Pancreas (tissue), 10 donors: ENCODE data around the gene TREM2. TPM values are rescaled to one million over a fixed set of nuclear protein-coding genes. Genes with fewer than 3 reads are reported as not detected.
A peak's percentile ranks its signal among the peaks of the same experiment; 100 is the strongest.

ENCODE experiments used
- ATAC-seq, 4 donors: fragments of 200-7000 bp; cut with Tn5 transposase; one replicate each; pipeline versions ENCODE4 v1.8.0 to v1.9.1; 2020; ENCODE audit warnings: mild to moderate bottlenecking in 4 of 4, moderate library complexity in 4 of 4
- DNase-seq, 6 donors: peaks; one replicate each; pipeline ENCODE4 v3.0.0-alpha.2; 2020
- FAIRE-seq: peaks from 2 replicates; lab custom pipeline; 2012; peaks lifted over from hg19 to GRCh38; lab: Jason Lieb, UNC
- H3K27ac ChIP-seq, 4 donors: fragments of 200-600 bp; sonication (generic); 1 replicate in 3 of 4; 2 replicates in 1 of 4; pipeline versions ENCODE4 v1.5.0 to v1.8.0; 2020
- H3K27me3 ChIP-seq, 4 donors: fragments of 200-600 bp; one replicate each; pipeline ENCODE4 v1.8.0; 2021
- H3K36me3 ChIP-seq, 3 donors: fragments of 200-600 bp; sonication (generic) in 1 of 3; one replicate each; pipeline versions ENCODE4 v1.5.0 to v1.8.0; 2020 to 2021
- H3K4me1 ChIP-seq, 3 donors: fragments of 200-600 bp; one replicate each; pipeline ENCODE4 v1.8.0; 2021
- H3K4me3 ChIP-seq, 4 donors: fragments of 200-600 bp; sonication (generic) in 2 of 4; one replicate each; pipeline versions ENCODE4 v1.5.0 to v1.8.0; 2020 to 2021
- H3K9me3 ChIP-seq, 4 donors: fragments of 200-600 bp; one replicate each; pipeline ENCODE4 v1.8.0; 2021
- WGBS, 2 donors: extraction: QIAGEN DNeasy Blood & Tissue Kit; methylation state at CpG; one replicate each; pipeline ENCODE4 v1.1.7; 2013; 5-methylcytosine and 5-hydroxymethylcytosine counted together
- intact Hi-C, 3 donors: fragments of 100-400 bp; cut with DNase I; formaldehyde crosslinking; loops; one replicate each; pipeline versions ENCODE4 v1.11.1 to v1.14.2; 2022
- polyA plus RNA-seq, 2 donors: library from polyadenylated mRNA; stranded (reverse); fragments of 200-250 nt; gene quantifications; one replicate each; pipeline ENCODE4 v1.2.3, GENCODE V29; 2013
- total RNA-seq, 6 donors: library from RNA; stranded (reverse); fragmentation: NEBNext Ultra II Directional in 4 of 6; extraction: Animal tissue kit (Norgen Biotek cat#: 25700) in 4 of 6; gene quantifications; one replicate each; pipeline versions ENCODE4 v1.2.1 to v1.2.4, GENCODE V29; 2021 to 2023
- TF ChIP-seq, protein P1 (sequence below), 4 donors: fragments of 200-600 bp; sonication (generic) in 3 of 4; IDR thresholded peaks; one replicate each; pipeline versions ENCODE4 v1.5.0 to v1.8.0; 2021; ENCODE audit warnings: antibody characterized with exemption in 4 of 4
- donor health status: healthy with polysubstance abuse.
- donor health status: DM: no; HTN: no; CAD: no; lungs with moderate emphysema.
- donor health status: DM: no; HTN: no; CAD: no.
- donor health status: control.
- donor health status: control.
- donor health status: Bipolar disorder and iron deficiency.
- donor health status: DM: yes; HTN: yes; CAD: no.
- donor health status: DM: no; HTN: no; CAD: no.
- donor health status: DM: no; HTN: no; CAD: no.
- donor health status: DM: yes; HTN: yes; CAD: no.

TREM2 gene
- total RNA-seq (10 to 100 TPM in 1 of 6 donors, 1 to 10 TPM in 3, under 1 TPM in 2; 0.59 to 27.1 (median 2.1) TPM), polyA plus RNA-seq (1 to 10 TPM; 1.5 to 2.1 TPM)

- no peaks in the 10 kb centered on the region for H3K27me3 ChIP-seq
- 69 to 77% methylated on average over 10 of the region's 10 CpGs for WGBS, 2 donors
- FAIRE-seq: no peak
- H3K27ac ChIP-seq: no peak within 1 kb of the TSS
- H3K36me3 ChIP-seq: no peaks in the 10 kb centered on the region
- no peak within 1 kb of the TSS for H3K4me3 ChIP-seq
- TF ChIP-seq, protein P1, sequence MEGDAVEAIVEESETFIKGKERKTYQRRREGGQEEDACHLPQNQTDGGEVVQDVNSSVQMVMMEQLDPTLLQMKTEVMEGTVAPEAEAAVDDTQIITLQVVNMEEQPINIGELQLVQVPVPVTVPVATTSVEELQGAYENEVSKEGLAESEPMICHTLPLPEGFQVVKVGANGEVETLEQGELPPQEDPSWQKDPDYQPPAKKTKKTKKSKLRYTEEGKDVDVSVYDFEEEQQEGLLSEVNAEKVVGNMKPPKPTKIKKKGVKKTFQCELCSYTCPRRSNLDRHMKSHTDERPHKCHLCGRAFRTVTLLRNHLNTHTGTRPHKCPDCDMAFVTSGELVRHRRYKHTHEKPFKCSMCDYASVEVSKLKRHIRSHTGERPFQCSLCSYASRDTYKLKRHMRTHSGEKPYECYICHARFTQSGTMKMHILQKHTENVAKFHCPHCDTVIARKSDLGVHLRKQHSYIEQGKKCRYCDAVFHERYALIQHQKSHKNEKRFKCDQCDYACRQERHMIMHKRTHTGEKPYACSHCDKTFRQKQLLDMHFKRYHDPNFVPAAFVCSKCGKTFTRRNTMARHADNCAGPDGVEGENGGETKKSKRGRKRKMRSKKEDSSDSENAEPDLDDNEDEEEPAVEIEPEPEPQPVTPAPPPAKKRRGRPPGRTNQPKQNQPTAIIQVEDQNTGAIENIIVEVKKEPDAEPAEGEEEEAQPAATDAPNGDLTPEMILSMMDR (IDR thresholded peaks at IDR 0.05): no peak
- intact Hi-C loops: no loop called here
- H3K4me1 ChIP-seq: no peaks in the 10 kb centered on the region
- peak in 2 of 4 donors; percentile 23 to 36 for ATAC-seq
- H3K9me3 ChIP-seq: no peaks in the 10 kb centered on the region
- DNase-seq: no peak
Observed at GRCh38 chr6:41162687-41163418, at the start of gene TREM2. TSS of gene TREM2 (minus strand) at chr6:41163116. CDS start at chr6:41163082, 34 bp downstream.

- TF ChIP-seq, protein P1 (IDR thresholded peaks at IDR 0.05): no peak
- H3K36me3 ChIP-seq: no peaks in the 10 kb centered on the region
- no peaks in the 10 kb centered on the region for H3K4me1 ChIP-seq
- 83 to 92% methylated on average over 5 of the region's 5 CpGs for WGBS, 2 donors
- H3K27ac ChIP-seq: no peak overlapping the region
- DNase-seq: no peak
- ATAC-seq: no peak
- no peaks in the 10 kb centered on the region for H3K9me3 ChIP-seq
- intact Hi-C loops: no loop called here
- no peaks in the 10 kb centered on the region for H3K27me3 ChIP-seq
- H3K4me3 ChIP-seq: no peak overlapping the region
- no peak for FAIRE-seq
Observed at GRCh38 chr6:41209547-41210320, 46.8 kb upstream of the TREM2 start.

GRCh38 chr6:41208439-41209106 lies 45.7 kb upstream of the TREM2 start:
- no peak for FAIRE-seq
- intact Hi-C loops: no loop called here

GRCh38 chr6:41204156-41204555 lies 41.2 kb upstream of the TREM2 start:
- no peaks in the 10 kb centered on the region for H3K27me3 ChIP-seq
- H3K4me3 ChIP-seq: no peak overlapping the region
- H3K36me3 ChIP-seq: no peaks in the 10 kb centered on the region
- FAIRE-seq (no peak), DNase-seq (no peak), ATAC-seq (no peak)
- H3K4me1 ChIP-seq: no peaks in the 10 kb centered on the region
- WGBS, 2 donors: 64 to 77% methylated on average over 1 of the region's 1 CpG
- intact Hi-C loops: no loop called here
- TF ChIP-seq, protein P1 (IDR thresholded peaks at IDR 0.05): no peak
- H3K27ac ChIP-seq: no peak overlapping the region
- H3K9me3 ChIP-seq: no peaks in the 10 kb centered on the region

More at GRCh38 chr6:41208439-41209106, 45.7 kb upstream of the TREM2 start:
- DNase-seq (no peak), ATAC-seq (no peak)
- Histone ChIP-seq H3K36me3 (no peaks in the 10 kb centered on the region), H3K4me3 (no peak overlapping the region), H3K4me1 (no peaks in the 10 kb centered on the region), H3K27ac (no peak overlapping the region), H3K27me3 (no peaks in the 10 kb centered on the region), H3K9me3 (no peaks in the 10 kb centered on the region)
- WGBS, 2 donors: 77 to 78% methylated on average over 7 of the region's 7 CpGs
- TF ChIP-seq, protein P1 (IDR thresholded peaks at IDR 0.05): no peak
